Right lobe of liver (tissue), 4 donors: ENCODE results near the gene ARHGAP15.

Experiments
- CTCF ChIP-seq, 4 donors: fragments of 200-600 bp in 3 of 4; fragments of 450-650 bp in 1 of 4; IDR thresholded peaks; one replicate each; pipeline versions ENCODE4 v1.5.1 to v1.8.0; 2016 to 2022; ENCODE audit warnings: antibody characterized with exemption in 4 of 4, mild to moderate bottlenecking in 2 of 4
- POLR2A ChIP-seq: fragments of 450-650 bp; IDR thresholded peaks from one replicate; pipeline ENCODE4 v1.6.1; 2017; ENCODE audit warnings: antibody characterized with exemption, mild to moderate bottlenecking
- donor health status: DM: no; HTN: no; CAD: no.
- donor health status: DM: no; HTN: no; CAD: no.
- donor health status: DM: no; HTN: yes; CAD: no.

GRCh38 chr2:143455317-143455716 lies 326.1 kb downstream of the ARHGAP15 start:
- TF ChIP-seq CTCF (IDR thresholded peaks at IDR 0.05) (no peak), POLR2A (no peak)
